PC-3 (cell line): ENCODE measurements around the gene CDK5RAP2. TPM values are rescaled to one million over a fixed set of nuclear protein-coding genes. Genes with fewer than 3 reads are reported as not detected.

Source experiments
- ATAC-seq: fragments of 200-7000 bp; cut with Tn5 transposase; 2 replicates; pipeline ENCODE4 v1.9.1; 2020; ENCODE audit warnings: mild to moderate bottlenecking, moderate library complexity
- BruUV-seq: library from RNA; stranded (reverse); fragments of 400-500 nt; replicated peaks from 2 replicates; lab custom pipeline; 2021; lab: Mats Ljungman, UMichigan
- CTCF ChIA-PET: fragments of 300-600 bp; sonication (Branson Sonifier 250); formaldehyde crosslinking; loops from one replicate; lab custom pipeline; 2022; ENCODE audit warnings: antibody characterized with exemption; lab: Charles Lee
- POLR2A ChIA-PET: fragments of 300-600 bp; sonication (Branson Sonifier 250); formaldehyde crosslinking; loops from one replicate; lab custom pipeline; 2022; ENCODE audit warnings: antibody characterized with exemption; ENCODE audit not compliant: unreplicated experiment; lab: Charles Lee
- DNase-seq: peaks from one replicate; pipeline ENCODE4 v3.0.0-alpha.2; 2015
- H2AFZ ChIP-seq: fragments of 300-600 bp; sonication (generic); 2 replicates; pipeline ENCODE4 v1.6.0; 2016; ENCODE audit warnings: antibody characterized with exemption, low read length
- H3F3A ChIP-seq: fragments of 300-600 bp; sonication (generic); one replicate; pipeline ENCODE4 v1.6.0; 2017; ENCODE audit warnings: antibody characterized with exemption, low read length, control low read depth, mild to moderate bottlenecking; ENCODE audit not compliant: unreplicated experiment
- H3K27ac ChIP-seq: fragments of 300-600 bp; sonication (generic); 2 replicates; pipeline ENCODE4 v1.5.1; 2016; ENCODE audit warnings: mild to moderate bottlenecking, low read length
- H3K27me3 ChIP-seq: fragments of 300-600 bp; sonication (generic); 2 replicates; pipeline ENCODE4 v1.6.1; 2016; ENCODE audit warnings: low read length, mixed read lengths
- H3K36me3 ChIP-seq: fragments of 300-600 bp; sonication (generic); 2 replicates; pipeline ENCODE4 v1.6.1; 2016; ENCODE audit warnings: low read depth, mixed run types, low read length, mixed read lengths
- H3K4me1 ChIP-seq: fragments of 300-600 bp; sonication (generic); 2 replicates; pipeline ENCODE4 v1.5.1; 2016; ENCODE audit warnings: low read length; ENCODE audit not compliant: insufficient read depth
- H3K4me2 ChIP-seq: fragments of 300-600 bp; sonication (generic); 2 replicates; pipeline ENCODE4 v1.6.0; 2016; ENCODE audit warnings: low read length
- H3K4me3 ChIP-seq: fragments of 300-600 bp; sonication (generic); 2 replicates; pipeline ENCODE4 v1.5.1; 2016; ENCODE audit warnings: mild to moderate bottlenecking, low read length, mixed read lengths
- H3K79me2 ChIP-seq: fragments of 300-600 bp; sonication (generic); 2 replicates; pipeline ENCODE4 v1.6.1; 2017; ENCODE audit warnings: low read length, mixed read lengths
- H3K9ac ChIP-seq: fragments of 300-600 bp; sonication (generic); 2 replicates; pipeline ENCODE4 v1.6.0; 2016; ENCODE audit warnings: mild to moderate bottlenecking, low read length
- H3K9me2 ChIP-seq: fragments of 300-600 bp; sonication (generic); replicated peaks from 2 replicates; pipeline ENCODE4 v1.6.1; 2016; ENCODE audit warnings: mixed run types, low read length, mixed read lengths
- H3K9me3 ChIP-seq: fragments of 300-600 bp; sonication (generic); 2 replicates; pipeline ENCODE4 v1.6.1; 2016; ENCODE audit warnings: low read length, mixed read lengths
- H4K20me1 ChIP-seq: fragments of 300-600 bp; sonication (generic); 2 replicates; pipeline ENCODE4 v1.6.1; 2016; ENCODE audit warnings: low read length, mixed read lengths
- CTCF ChIP-seq: fragments of 300-600 bp; sonication (generic); conservative IDR thresholded peaks from 2 replicates; pipeline ENCODE4 v1.5.1; 2017; ENCODE audit warnings: antibody characterized with exemption, low read depth, mild to moderate bottlenecking, low read length
- EZH2 ChIP-seq: fragments of 300-600 bp; sonication (generic); IDR thresholded peaks from one replicate; pipeline ENCODE4 v1.6.1; 2017; ENCODE audit warnings: antibody characterized with exemption, mild to moderate bottlenecking, low read length; ENCODE audit not compliant: unreplicated experiment
- EZH2phosphoT487 ChIP-seq: fragments of 300-600 bp; sonication (generic); IDR thresholded peaks from 2 replicates; pipeline ENCODE4 v1.6.1; 2018; ENCODE audit warnings: mild to moderate bottlenecking, antibody characterized with exemption, low read length, borderline replicate concordance
- intact Hi-C: fragments of 100-400 bp; cut with micrococcal nuclease; formaldehyde crosslinking; loops from 2 replicates; pipeline ENCODE4 v1.9.0; 2023
- total RNA-seq: library from RNA; depleted of rRNA; stranded (reverse); fragments of >200 nt; gene quantifications from 2 replicates; pipeline ENCODE4 v1.2.3, GENCODE V29; 2014

CDK5RAP2 gene
- total RNA-seq, 1 experiment from 2014 or later, result 37.4 TPM

GRCh38 chr9:120441426-120442307 lies 138.3 kb downstream of the CDK5RAP2 start:
- Histone ChIP-seq H3K36me3 (peaks cover 13% of the 10 kb centered on the region), H3K27ac (no peak overlapping the region), H3K4me2 (no peak overlapping the region), H3K79me2 (no peaks in the 10 kb centered on the region), H3K4me1 (peaks cover 10% of the 10 kb centered on the region; the same call in 1 of the 2 replicates), H2AFZ (no peak overlapping the region), H3K9me3 (no peaks in the 10 kb centered on the region), H3K9me2 (no peaks in the 10 kb centered on the region), H3K9ac (no peak overlapping the region), H3F3A (no peaks in the 10 kb centered on the region), H3K4me3 (no peak overlapping the region), H3K27me3 (no peaks in the 10 kb centered on the region), H4K20me1 (no peaks in the 10 kb centered on the region)
- POLR2A ChIA-PET, result no interaction called here
- DNase-seq, result no peak
- ATAC-seq, result no peak
- CTCF ChIA-PET, result no interaction called here
- no TSS peak for BruUV-seq
- no peak for TF ChIP-seq EZH2phosphoT487
- TF ChIP-seq CTCF, result no peak
- intact Hi-C loops, result no loop called here

DNA sequence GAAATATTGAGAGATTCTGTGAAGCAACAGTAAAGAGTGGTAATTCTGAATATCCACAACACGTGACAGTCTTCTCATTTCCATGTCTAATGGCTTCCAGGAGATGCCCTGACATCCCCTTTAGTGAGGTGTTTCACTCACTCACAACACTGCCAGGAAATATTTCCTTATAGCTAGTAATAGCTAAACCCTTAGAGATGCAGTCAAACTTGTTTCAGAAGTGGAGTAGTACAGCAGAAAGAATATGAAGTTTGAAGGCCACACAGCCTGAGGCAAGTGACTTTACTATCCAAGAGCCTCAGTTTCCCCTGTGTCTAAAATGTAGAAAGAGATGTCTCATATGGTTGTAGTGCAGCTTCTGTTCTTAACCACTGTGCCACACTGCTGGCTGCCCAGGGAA lies 139.2 kb downstream of the CDK5RAP2 start:
- H3K9me2 ChIP-seq, result no peaks in the 10 kb centered on the region
- no peak for ATAC-seq
- H3K4me1 ChIP-seq, result peaks cover 2% of the 10 kb centered on the region; the same call in 1 of the 2 replicates
- H3K27me3 ChIP-seq, result no peaks in the 10 kb centered on the region
- H3K79me2 ChIP-seq, result no peaks in the 10 kb centered on the region
- intact Hi-C loops, result no loop called here
- H3F3A ChIP-seq, result no peaks in the 10 kb centered on the region
- no peak overlapping the region for H3K4me3 ChIP-seq
- POLR2A ChIA-PET, result no interaction called here
- TF ChIP-seq CTCF, result no peak
- TF ChIP-seq EZH2phosphoT487, result no peak
- no peak for TF ChIP-seq EZH2
- no TSS peak for BruUV-seq
- no peak overlapping the region for H2AFZ ChIP-seq
- H3K36me3 ChIP-seq, result peaks cover 13% of the 10 kb centered on the region
- H3K27ac ChIP-seq, result no peak overlapping the region
- no peaks in the 10 kb centered on the region for H4K20me1 ChIP-seq
- no peak overlapping the region for H3K9ac ChIP-seq
- CTCF ChIA-PET, result no interaction called here
- H3K9me3 ChIP-seq, result no peaks in the 10 kb centered on the region
- DNase-seq, result no peak
- H3K4me2 ChIP-seq, result no peak overlapping the region

GRCh38 chr9:120439926-120440325 lies 140.0 kb downstream of the CDK5RAP2 start:
- H3K9me3 ChIP-seq, result no peaks in the 10 kb centered on the region
- H2AFZ ChIP-seq, result no peak overlapping the region
- H3F3A ChIP-seq, result no peaks in the 10 kb centered on the region
- peaks cover 13% of the 10 kb centered on the region for H3K36me3 ChIP-seq
- DNase-seq (no peak), ATAC-seq (no peak)
- no peaks in the 10 kb centered on the region; the same call in 1 of the 2 replicates for H3K4me1 ChIP-seq
- H3K9ac ChIP-seq, result no peak overlapping the region
- H3K27me3 ChIP-seq, result no peaks in the 10 kb centered on the region
- H3K27ac ChIP-seq, result no peak overlapping the region
- ChIA-PET POLR2A (no interaction called here), CTCF (no interaction called here)
- H3K9me2 ChIP-seq, result no peaks in the 10 kb centered on the region
- H3K4me2 ChIP-seq, result no peak overlapping the region
- BruUV-seq, result no TSS peak
- H3K79me2 ChIP-seq, result no peaks in the 10 kb centered on the region
- TF ChIP-seq EZH2phosphoT487, result no peak
- no peak for TF ChIP-seq CTCF
- no peak for TF ChIP-seq EZH2
- H3K4me3 ChIP-seq, result no peak overlapping the region
- intact Hi-C loops, result no loop called here
- no peaks in the 10 kb centered on the region for H4K20me1 ChIP-seq
